SU-DHL-6 (cell line): Measurements from ENCODE around the gene DYSF.

Experiments used
- H2AFZ ChIP-seq: fragments of 200-600 bp; sonication (generic); 2 replicates; pipeline ENCODE4 v1.6.1; 2014; ENCODE audit warnings: low read depth, mild to moderate bottlenecking, moderate library complexity, mixed read lengths, antibody characterized with exemption, low read length; ENCODE audit not compliant: severe bottlenecking
- H3F3A ChIP-seq: fragments of 200-600 bp; shearing (Covaris generic); 2 replicates; pipeline ENCODE4 v1.6.0; 2016; ENCODE audit warnings: antibody characterized with exemption, mild to moderate bottlenecking; ENCODE audit not compliant: insufficient read depth
- H3K27ac ChIP-seq: fragments of 200-600 bp; sonication (generic); 2 replicates; pipeline ENCODE4 v1.5.1; 2016; ENCODE audit warnings: low read depth, mild to moderate bottlenecking, low read length, moderate library complexity, mixed read lengths
- H3K27me3 ChIP-seq: fragments of 200-600 bp; sonication (generic), shearing (Covaris generic); 2 replicates; pipeline ENCODE4 v1.6.0; 2014; ENCODE audit warnings: mild to moderate bottlenecking, low read length
- H3K36me3 ChIP-seq: fragments of 200-600 bp; sonication (generic); 2 replicates; pipeline ENCODE4 v1.6.1; 2014; ENCODE audit warnings: mild to moderate bottlenecking, low read length, mixed read lengths
- H3K4me2 ChIP-seq: fragments of 300-600, 200-600 bp; shearing (Covaris generic), sonication (generic); 2 replicates; pipeline ENCODE4 v1.6.0; 2014; ENCODE audit warnings: low read length, low read depth, mild to moderate bottlenecking; ENCODE audit not compliant: poor library complexity, severe bottlenecking
- H3K4me3 ChIP-seq: fragments of 200-600 bp; sonication (generic); 2 replicates; pipeline ENCODE4 v1.5.1; 2014; ENCODE audit warnings: antibody characterized with exemption, low read length, mild to moderate bottlenecking, mixed read lengths; ENCODE audit not compliant: insufficient read depth, poor library complexity, severe bottlenecking
- H3K79me2 ChIP-seq: fragments of 200-600 bp; sonication (generic); 2 replicates; pipeline ENCODE4 v1.6.1; 2014; ENCODE audit warnings: mild to moderate bottlenecking, low read length, moderate library complexity; ENCODE audit not compliant: insufficient read depth
- H3K9ac ChIP-seq: fragments of 200-600 bp; sonication (generic); 2 replicates; pipeline ENCODE4 v1.7.0; 2014; ENCODE audit warnings: mild to moderate bottlenecking, low read length
- H3K9me2 ChIP-seq: fragments of 200-600 bp; sonication (generic); replicated peaks from 2 replicates; pipeline ENCODE4 v1.6.1; 2014; ENCODE audit warnings: low read length; ENCODE audit not compliant: insufficient read depth
- H3K9me3 ChIP-seq: fragments of 200-600 bp; sonication (generic); 2 replicates; pipeline ENCODE4 v1.6.1; 2014; ENCODE audit warnings: low read length, mixed read lengths; ENCODE audit not compliant: insufficient read depth
- H4K20me1 ChIP-seq: fragments of 200-600 bp; sonication (generic); 2 replicates; pipeline ENCODE4 v1.6.1; 2014; ENCODE audit warnings: low read depth, mild to moderate bottlenecking, antibody characterized with exemption, low read length, moderate library complexity, mixed read lengths
- CTCF ChIP-seq: fragments of 200-600 bp; sonication (generic); IDR thresholded peaks from one replicate; pipeline ENCODE4 v1.5.1; 2017; ENCODE audit warnings: antibody characterized with exemption, mild to moderate bottlenecking, low read length, moderate library complexity; ENCODE audit not compliant: insufficient read depth, poor library complexity, severe bottlenecking
- EZH2phosphoT487 ChIP-seq: fragments of 200-600 bp; sonication (generic), shearing (Covaris generic); conservative IDR thresholded peaks from 2 replicates; pipeline ENCODE4 v1.6.1; 2018; ENCODE audit warnings: mild to moderate bottlenecking, antibody characterized with exemption, low read length, moderate library complexity, mixed read lengths

DYSF gene

GRCh38 chr2:71671895-71672825, 218.8 kb downstream of the DYSF start:
- Histone ChIP-seq H3K79me2 (no peaks in the 10 kb centered on the region), H3K4me3 (no peak overlapping the region), H3K9me3 (no peaks in the 10 kb centered on the region), H3K4me2 (no peak overlapping the region), H3K9ac (no peak overlapping the region), H3K9me2 (no peaks in the 10 kb centered on the region), H3K27ac (no peak overlapping the region), H2AFZ (no peak overlapping the region), H4K20me1 (no peaks in the 10 kb centered on the region), H3K27me3 (no peaks in the 10 kb centered on the region), H3K36me3 (no peaks in the 10 kb centered on the region), H3F3A (no peaks in the 10 kb centered on the region)
- TF ChIP-seq CTCF (no peak), EZH2phosphoT487 (no peak)

- H2AFZ ChIP-seq: no peak overlapping the region
- H3K27ac ChIP-seq: no peak overlapping the region
- H3K9me2 ChIP-seq: no peaks in the 10 kb centered on the region
- no peak for TF ChIP-seq CTCF
- TF ChIP-seq EZH2phosphoT487: no peak
- H3K27me3 ChIP-seq: no peaks in the 10 kb centered on the region
- no peak overlapping the region for H3K9ac ChIP-seq
- no peak overlapping the region for H3K4me3 ChIP-seq
- no peak overlapping the region for H3K4me2 ChIP-seq
- no peaks in the 10 kb centered on the region for H3K36me3 ChIP-seq
- no peaks in the 10 kb centered on the region for H3F3A ChIP-seq
- H4K20me1 ChIP-seq: no peaks in the 10 kb centered on the region
- H3K9me3 ChIP-seq: no peaks in the 10 kb centered on the region
- H3K79me2 ChIP-seq: no peaks in the 10 kb centered on the region
Observed at GRCh38 chr2:71672826-71673795, 219.8 kb downstream of the DYSF start.

- Histone ChIP-seq H3K9me3 (no peaks in the 10 kb centered on the region), H3K9me2 (no peaks in the 10 kb centered on the region), H3K36me3 (no peaks in the 10 kb centered on the region), H3K4me3 (no peak overlapping the region), H3K27ac (no peak overlapping the region), H3K27me3 (no peaks in the 10 kb centered on the region), H3K9ac (no peak overlapping the region), H2AFZ (no peak overlapping the region), H3F3A (no peaks in the 10 kb centered on the region), H3K79me2 (no peaks in the 10 kb centered on the region), H4K20me1 (no peaks in the 10 kb centered on the region), H3K4me2 (no peak overlapping the region)
- TF ChIP-seq EZH2phosphoT487 (no peak), CTCF (no peak)
Observed at GRCh38 chr2:71674158-71674851, 220.9 kb downstream of the DYSF start.
